ENCODE results near the gene MRPL44.
A peak's percentile ranks its signal among the peaks of the same experiment; 100 is the strongest.
"Not testable (repeated sequence)": the region's sequence is repeated elsewhere in the genome, so short reads cannot be mapped to it uniquely, and the experiment has no call there.

The MRPL44 gene

GRCh38 chr2:223936862-223937326 is 20.4 kb upstream of the MRPL44 start:
- DNase-seq, result no peak

- no peak for DNase-seq
Measured at GRCh38 chr2:223937535-223937934, 19.7 kb upstream of the MRPL44 start.

GRCh38 chr2:223939438-223939837 is 17.8 kb upstream of the MRPL44 start:
- DNase-seq, result not testable (repeated sequence)

- no peak for DNase-seq
Measured at GRCh38 chr2:223941579-223942277, 15.5 kb upstream of the MRPL44 start.

GRCh38 chr2:223943135-223943534 is 14.1 kb upstream of the MRPL44 start:
- no peak for DNase-seq

DNA sequence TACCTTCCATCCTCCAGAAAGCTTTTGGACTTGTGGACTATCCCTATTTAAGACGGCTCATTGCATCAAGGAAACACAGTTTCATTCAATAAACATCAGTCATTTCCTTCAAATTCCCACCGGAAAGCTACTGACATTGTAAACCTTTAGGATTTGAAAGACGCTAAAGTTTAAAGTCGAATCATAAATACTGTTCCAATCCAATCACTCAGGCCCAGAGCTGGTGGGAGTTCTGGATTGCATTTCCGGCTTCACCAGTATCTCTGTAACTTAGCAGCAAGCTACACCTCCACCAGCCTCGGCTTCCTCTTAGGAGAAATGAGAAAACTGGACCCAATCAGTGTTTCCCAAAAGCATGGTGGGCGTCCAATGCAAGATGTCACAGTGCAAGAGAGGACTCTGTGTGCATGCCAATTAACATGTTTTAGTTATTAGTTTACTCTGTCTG is 13.7 kb upstream of the MRPL44 start:
- no peak for DNase-seq

DNA sequence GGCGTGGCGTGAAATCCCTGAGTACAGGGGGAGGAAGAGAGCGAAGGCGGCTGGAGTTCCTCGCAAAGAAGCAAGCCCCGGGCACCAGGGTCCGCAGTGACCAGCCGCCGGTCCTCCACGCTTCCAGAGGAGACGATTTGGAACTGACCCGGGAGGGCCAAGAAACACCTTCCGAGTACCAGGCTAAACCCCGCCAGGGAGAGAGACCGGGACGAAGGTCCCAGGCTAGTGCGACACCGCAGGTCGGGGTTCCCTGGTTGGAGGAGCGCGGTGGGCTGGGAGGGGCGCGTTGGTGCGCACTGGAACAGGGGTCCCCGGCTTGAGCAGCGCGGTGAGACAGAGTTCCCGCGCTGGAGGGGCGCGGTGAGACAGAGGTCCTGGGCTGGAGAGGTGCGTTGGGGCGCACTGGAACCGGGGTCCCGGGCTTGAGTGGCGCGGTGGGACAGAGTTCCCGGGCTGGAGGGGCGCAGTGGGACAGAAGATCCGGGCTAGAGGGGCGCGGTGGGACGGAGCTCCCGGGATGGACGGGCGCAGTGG is 13.0 kb upstream of the MRPL44 start:
- DNase-seq, result peak; percentile 8

DNA sequence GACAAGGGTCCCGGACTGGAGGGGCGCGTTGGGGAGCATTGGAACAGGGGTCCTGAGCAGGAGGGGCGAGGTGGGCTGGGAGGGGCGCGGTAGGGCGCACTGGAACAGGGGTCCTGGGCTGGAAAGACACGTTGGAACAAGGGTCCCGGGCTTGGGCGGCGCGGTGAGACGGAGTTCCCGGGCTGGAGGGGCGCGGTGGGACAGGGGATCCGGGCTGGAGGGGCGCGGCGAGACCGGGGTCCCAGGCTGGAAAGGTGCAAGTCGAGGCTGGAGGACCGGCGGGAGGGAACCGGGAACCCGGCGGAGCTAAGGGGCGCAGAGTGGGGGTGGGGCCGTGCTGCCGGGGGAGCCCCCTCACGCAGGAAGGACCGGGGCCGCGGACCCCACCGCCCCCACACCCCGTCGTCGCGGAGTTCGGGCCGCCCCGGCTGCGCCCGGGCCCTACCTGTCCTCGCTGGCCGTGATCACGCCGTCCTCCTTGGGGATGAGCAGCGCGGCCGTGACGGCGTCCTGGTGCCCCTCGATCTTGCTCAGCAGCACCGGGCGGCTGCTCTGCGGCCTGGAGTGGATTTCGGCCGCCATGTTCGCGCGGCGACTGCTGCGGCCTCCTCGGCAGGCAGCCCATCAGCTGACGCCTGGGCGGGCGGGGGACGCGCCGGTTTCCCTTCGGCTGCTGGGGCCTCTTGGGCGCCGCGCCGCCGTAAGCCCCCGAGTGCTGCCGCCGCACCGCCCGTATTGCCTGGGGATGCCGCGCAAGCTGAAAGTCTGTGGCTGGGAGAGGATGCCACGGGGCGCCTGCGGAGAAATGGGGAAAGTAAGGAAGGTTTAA is 12.3 kb upstream of the MRPL44 start, which contains the start of gene WDFY1:
TSS of gene WDFY1 (minus strand) at position 633 of the 829 bp plus-strand sequence. CDS start at position 582, 51 bp downstream.
- DNase-seq, result peak; percentile 75

DNA sequence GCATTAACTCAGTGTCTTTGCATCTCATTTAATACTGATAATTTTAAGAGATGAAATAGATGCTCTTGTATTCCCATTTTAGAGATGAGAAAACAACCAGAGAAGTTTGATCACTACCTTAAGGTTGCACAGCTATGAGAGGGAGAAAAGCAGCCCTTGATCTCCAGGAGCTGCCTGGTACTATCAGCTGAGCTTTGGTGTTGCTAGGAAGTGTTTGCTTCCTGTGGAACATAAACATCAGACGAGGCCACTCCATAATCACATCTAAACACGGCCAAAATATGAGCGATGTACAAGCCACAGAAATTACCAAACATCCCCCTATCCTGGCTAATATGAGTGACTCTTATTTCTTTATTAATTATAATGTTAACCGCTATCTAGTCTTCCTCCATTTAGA is 11.5 kb upstream of the MRPL44 start:
- DNase-seq, result no peak

DNA sequence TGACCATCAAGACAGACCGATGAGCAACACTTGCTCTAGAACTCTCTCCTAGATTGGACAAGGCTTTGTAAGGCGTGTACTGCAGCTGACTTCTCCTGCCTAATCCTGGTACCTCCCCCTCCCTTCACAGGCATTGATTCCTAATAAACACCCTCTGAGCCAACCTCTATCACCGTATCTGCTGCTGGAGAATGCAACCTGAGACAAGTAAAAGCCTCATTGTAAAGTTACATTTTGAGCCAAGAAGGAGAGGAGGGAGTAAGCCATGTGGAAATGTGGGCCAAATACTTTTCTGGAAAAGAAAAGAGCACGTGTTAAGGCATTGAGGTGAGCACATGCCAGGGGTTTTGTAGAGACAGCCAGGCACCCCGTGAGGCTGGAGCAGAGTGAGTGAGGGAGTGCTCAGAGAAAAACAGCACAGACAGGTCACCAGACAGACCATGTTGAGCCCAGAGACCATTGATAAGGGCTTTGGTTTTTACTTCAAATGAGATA is 9.5 kb upstream of the MRPL44 start:
- peak; percentile 7 for DNase-seq

DNA sequence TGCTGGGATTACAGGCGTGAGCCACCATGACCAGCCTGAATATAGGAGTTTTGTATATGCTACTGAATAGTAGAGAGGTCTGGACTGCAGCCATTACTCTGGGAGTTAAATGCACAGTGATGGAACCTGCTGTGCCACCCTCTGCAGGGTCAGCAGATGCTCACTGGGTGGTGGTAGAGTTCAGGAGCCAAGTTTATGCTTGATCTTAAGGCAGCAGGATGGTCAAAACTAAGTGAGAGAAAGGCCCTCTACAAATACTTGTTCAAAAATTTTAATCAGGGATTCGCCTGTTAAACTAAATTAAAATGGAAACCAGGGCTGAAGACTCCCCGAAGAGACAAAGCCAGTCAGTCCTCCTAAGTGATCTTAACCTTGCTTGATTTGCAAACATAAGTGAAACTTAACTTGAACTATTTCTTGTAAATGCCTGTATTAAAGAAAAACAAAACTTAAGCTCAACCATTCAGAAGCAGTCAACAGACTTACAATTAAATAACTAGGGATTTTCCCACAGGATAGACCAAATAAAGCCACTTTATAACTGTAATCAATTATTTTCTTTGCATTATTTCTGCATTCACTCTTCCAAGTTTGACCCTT is 7.9 kb upstream of the MRPL44 start:
- DNase-seq, result no peak

GRCh38 chr2:223950448-223951347 is 6.6 kb upstream of the MRPL44 start:
- DNase-seq, result no peak

DNA sequence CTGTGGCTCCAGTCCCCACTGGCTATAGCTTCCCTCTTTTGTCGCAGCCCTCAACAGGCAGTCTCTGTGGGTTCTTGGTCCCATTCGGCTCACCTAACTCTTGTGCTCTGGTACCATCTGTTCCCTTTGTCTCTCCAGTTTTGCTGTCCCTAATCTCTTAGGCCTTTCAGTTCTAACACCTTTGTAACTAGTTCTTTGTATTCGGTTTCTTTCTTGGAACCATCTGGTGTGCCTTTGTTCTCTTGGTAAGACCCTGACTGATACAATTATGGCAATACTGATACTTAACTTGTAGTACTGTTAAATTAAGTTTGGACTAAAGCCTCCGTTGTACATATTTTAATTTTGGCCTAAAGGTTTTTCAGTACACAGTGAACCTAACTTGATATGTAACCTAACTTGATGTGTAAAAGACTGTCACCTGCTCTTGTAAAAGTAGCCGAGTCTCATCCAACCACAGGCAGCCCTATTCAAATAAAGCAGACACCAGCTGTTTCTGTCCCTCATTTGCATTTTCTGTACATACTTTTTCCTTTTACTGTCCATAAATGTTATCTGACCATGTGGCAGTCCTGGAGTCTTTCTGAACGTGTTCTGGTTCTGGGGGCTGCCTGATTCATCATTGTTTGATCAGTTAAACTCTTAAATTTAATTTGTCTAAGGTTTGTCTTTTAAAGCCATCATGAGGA is 4.8 kb upstream of the MRPL44 start:
- peak; percentile 35 for DNase-seq

GRCh38 chr2:223954401-223954800 is 2.9 kb upstream of the MRPL44 start:
- DNase-seq, result no peak

GRCh38 chr2:223956300-223956699 is 963 bp upstream of the MRPL44 start:
- no peak for DNase-seq

DNA sequence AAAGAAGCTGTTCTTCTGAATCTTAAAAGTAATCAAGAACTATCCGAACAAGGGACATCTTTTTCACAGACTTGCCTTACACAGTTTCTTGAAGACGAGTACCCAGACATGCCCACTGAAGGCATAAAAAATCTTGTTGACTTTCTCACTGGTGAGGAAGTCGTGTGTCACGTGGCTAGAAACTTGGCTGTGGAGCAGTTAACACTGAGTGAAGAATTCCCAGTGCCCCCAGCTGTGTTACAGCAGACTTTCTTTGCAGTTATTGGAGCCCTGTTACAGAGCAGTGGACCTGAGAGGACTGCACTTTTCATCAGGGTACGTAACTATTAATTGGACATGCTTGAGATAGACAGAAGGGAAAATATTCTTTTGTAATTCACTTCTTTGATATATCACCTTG is 2.4 kb downstream of the MRPL44 start:
- no peak for DNase-seq

GRCh38 chr2:223967981-223968380 is 10.7 kb downstream of the MRPL44 start:
- DNase-seq, result no peak

GRCh38 chr2:223969315-223969714 is 12.1 kb downstream of the MRPL44 start:
- no peak for DNase-seq

- no peak for DNase-seq
Measured at GRCh38 chr2:223969856-223970255, 12.6 kb downstream of the MRPL44 start.

DNA sequence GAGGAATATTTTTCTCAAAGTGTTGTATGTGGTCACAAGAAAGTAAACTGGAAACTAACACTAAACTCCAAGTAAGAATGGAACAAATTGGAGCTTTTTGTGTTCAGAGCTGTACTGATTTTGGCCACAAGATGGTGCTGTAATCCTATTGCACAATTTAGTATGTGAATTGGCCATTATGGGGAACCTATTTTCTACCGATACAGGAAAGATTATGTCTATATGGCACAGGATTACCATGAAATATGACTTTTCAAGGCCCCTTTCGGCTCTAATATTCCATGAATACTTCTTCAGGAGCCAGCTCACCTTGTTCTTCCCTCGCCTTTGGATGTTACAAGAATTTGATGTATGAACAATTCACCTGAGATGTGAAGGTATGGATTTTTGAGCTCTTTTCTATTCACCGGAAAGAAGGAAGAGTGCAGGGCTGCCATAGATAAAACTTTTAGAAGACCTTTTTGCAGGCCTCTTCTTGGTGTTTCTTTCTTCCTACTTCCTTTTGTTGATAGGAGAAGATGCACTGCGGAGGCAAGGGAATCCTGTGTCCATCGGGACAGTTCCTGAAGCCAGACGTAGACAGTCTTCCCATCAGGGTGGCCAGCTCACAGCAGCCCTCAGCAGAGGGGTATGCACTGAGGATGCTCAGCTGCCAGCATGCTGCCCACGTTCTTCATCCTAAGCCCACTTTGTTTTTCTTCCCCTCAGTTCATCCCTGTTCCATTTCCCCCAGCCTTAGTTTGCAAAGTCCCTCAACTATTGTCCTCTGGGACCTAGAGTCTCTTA is 13.3 kb downstream of the MRPL44 start:
- peak; percentile 17 for DNase-seq

GRCh38 chr2:223971731-223972130 is 14.5 kb downstream of the MRPL44 start:
- no peak for DNase-seq

Measured in NCI-H146 (cell line).